GM12865 (cell line): Measurements from ENCODE around the gene TEKT4.
"Not testable (repeated sequence)": the region's sequence is repeated elsewhere in the genome, so short reads cannot be mapped to it uniquely, and the experiment has no call there.

Experiments
- DNase-seq: peaks from one replicate; pipeline ENCODE4 v3.0.0; 2010; ENCODE audit warnings: low read depth
- H3K4me3 ChIP-seq: 2 replicates; pipeline ENCODE4 v1.5.1; 2011; ENCODE audit warnings: mild to moderate bottlenecking, low read depth, low read length, control low read depth
- CTCF ChIP-seq: IDR thresholded peaks from 2 replicates; pipeline ENCODE4 v1.5.1; 2011; ENCODE audit warnings: low read length, control low read depth, low read depth, inconsistent platforms; ENCODE audit not compliant: insufficient read depth; ENCODE audit errors: missing control alignments

TEKT4 gene

GRCh38 chr2:94879982-94880377, 8.8 kb downstream of the TEKT4 start:
- no peak for TF ChIP-seq CTCF
- H3K4me3 ChIP-seq, result no peak overlapping the region
- DNase-seq, result no peak

DNA sequence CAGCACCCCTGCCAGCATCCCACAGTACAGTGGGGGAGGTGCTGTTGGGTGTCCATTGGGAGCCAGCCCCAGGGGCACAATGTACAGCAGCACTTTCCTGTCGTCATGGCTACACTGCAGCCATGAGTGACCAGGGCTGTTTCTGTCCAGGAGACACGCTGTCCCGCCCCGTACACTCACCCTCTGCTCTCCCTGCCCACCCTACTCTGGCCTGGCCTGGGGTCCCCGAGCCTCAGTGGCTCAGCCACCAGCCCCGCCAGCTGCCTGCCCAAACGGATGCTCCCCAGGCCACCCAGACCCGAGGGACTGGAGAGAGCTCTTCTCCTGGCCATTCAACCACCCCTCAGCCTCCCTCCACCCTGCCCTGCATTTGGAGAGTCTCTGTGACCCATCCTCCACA, 9.3 kb downstream of the TEKT4 start:
- TF ChIP-seq CTCF, result no peak
- no peak for DNase-seq
- no peak overlapping the region for H3K4me3 ChIP-seq

DNA sequence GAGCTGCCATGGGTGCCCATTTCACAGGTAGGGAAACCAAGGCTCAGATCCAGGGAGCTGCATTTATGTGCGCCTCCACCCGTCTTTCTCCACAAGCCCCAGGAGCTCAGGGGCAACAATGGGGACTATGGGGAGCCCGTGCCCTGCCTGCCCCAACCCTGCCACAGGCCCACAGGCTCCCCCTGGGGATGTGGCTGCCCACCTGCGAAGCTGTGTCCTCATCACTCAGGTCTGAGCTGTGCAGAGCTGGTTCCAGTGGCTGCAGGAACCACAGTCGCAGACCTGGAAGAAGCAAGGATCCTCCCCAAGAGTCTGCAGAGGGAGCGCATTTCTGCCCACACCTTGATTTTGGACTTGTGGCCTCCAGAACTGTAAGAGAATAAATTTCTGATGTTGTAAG, 9.8 kb downstream of the TEKT4 start:
- H3K4me3 ChIP-seq, result no peak overlapping the region
- TF ChIP-seq CTCF, result no peak
- no peak for DNase-seq

- no peak for TF ChIP-seq CTCF
- no peak overlapping the region for H3K4me3 ChIP-seq
- no peak for DNase-seq
Observed at GRCh38 chr2:94890234-94890633, 19.0 kb downstream of the TEKT4 start.

DNA sequence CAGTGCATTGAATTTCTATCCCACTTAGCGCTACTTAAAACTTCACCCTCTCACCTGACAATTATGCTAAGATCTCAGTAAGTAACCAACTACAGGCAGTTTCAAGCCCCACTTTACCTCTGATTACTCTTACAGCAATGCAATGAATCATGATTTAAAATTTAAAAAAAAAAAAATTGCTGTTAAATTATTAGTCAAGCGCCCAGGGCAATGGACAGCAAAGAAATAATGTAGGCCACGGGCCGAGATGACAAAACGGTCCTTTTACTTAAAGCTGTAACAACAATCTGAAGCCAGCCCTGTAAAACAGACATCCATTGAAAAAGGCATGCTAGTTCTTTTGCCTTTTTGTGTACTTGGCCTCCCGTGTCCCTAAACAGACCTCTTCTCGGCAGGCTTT, 24.0 kb downstream of the TEKT4 start:
- not testable (repeated sequence) for H3K4me3 ChIP-seq, DNase-seq

DNA sequence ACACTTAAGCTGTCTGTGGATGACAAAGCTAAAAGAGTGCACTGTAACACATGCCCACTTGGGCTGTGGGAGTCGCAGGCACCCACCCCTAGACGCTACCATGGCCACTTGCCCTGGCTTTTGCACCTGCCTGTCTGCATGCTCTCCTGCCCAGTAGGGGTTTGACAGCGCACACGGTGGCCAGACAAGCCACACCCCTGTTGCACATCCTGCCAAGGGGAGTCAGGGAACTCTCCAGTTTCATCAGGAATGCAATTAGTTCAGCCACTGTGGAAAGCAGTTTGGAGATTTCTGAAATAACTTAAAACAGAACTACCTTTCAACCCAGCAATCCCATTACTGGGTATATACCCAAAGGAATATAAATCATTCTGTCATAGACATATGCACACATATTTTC, 35.7 kb downstream of the TEKT4 start:
- not testable (repeated sequence) for H3K4me3 ChIP-seq, DNase-seq

- TF ChIP-seq CTCF, result no peak
- no peak for DNase-seq
- no peak overlapping the region for H3K4me3 ChIP-seq
Observed at GRCh38 chr2:94923196-94923595, 52.0 kb downstream of the TEKT4 start.

- not testable (repeated sequence) for H3K4me3 ChIP-seq, DNase-seq
Observed at GRCh38 chr2:94924999-94925398, 53.8 kb downstream of the TEKT4 start.
